HG03520 (cell line): ENCODE data around the gene CMYA5.

Experiments
- ATAC-seq: cut with Tn5 transposase; IDR thresholded peaks from one replicate; pipeline ENCODE4 v1.9.1; 2021; ENCODE audit warnings: mild to moderate bottlenecking, moderate library complexity; ENCODE audit not compliant: unreplicated experiment

The CMYA5 gene

GRCh38 chr5:79834098-79834753 is 144.6 kb downstream of the CMYA5 start:
- no peak for ATAC-seq

- no peak for ATAC-seq
Observed at GRCh38 chr5:79834754-79835714, 145.4 kb downstream of the CMYA5 start.

- ATAC-seq = no peak
Observed at GRCh38 chr5:79837761-79838551, 148.3 kb downstream of the CMYA5 start.

GRCh38 chr5:79840084-79840990 is 150.7 kb downstream of the CMYA5 start:
- ATAC-seq = no peak

GRCh38 chr5:79841172-79841571 is 151.5 kb downstream of the CMYA5 start:
- ATAC-seq = no peak

- no peak for ATAC-seq
Observed at GRCh38 chr5:79842006-79842881, 152.6 kb downstream of the CMYA5 start.

GRCh38 chr5:79842991-79843390 is 153.4 kb downstream of the CMYA5 start:
- ATAC-seq = no peak

GRCh38 chr5:79843450-79844388 is 154.1 kb downstream of the CMYA5 start:
- ATAC-seq = no peak

- no peak for ATAC-seq
Observed at GRCh38 chr5:79844571-79844970, 154.9 kb downstream of the CMYA5 start.

GRCh38 chr5:79845448-79846197 is 156.0 kb downstream of the CMYA5 start:
- ATAC-seq = no peak

- no peak for ATAC-seq
Observed at GRCh38 chr5:79846198-79846521, 156.5 kb downstream of the CMYA5 start.

GRCh38 chr5:79847561-79847960 is 157.9 kb downstream of the CMYA5 start:
- ATAC-seq = no peak

- ATAC-seq = no peak
Observed at GRCh38 chr5:79849061-79849460, 159.4 kb downstream of the CMYA5 start.
